Lower leg skin (tissue), 4 donors: ENCODE measurements around the gene SLC35G1. TPM values are rescaled to one million over a fixed set of nuclear protein-coding genes. Genes with fewer than 3 reads are reported as not detected.

Experiments
- DNase-seq, 2 donors: peaks; one replicate each; pipeline ENCODE4 v3.0.0-alpha.2; 2019; ENCODE audit warnings: low spot score in 2 of 2
- H3K4me3 ChIP-seq: fragments of 200-600 bp; sonication (generic); 2 replicates; pipeline ENCODE4 v1.5.1; 2017; ENCODE audit warnings: mild to moderate bottlenecking, low read depth; ENCODE audit not compliant: poor library complexity, severe bottlenecking
- POLR2A ChIP-seq, 2 donors: fragments of 450-650 bp; IDR thresholded peaks; one replicate each; pipeline ENCODE4 v1.6.1; 2016 to 2017; ENCODE audit warnings: antibody characterized with exemption in 2 of 2, mild to moderate bottlenecking in 1 of 2, moderate library complexity in 1 of 2
- WGBS, 2 donors: methylation state at CpG; one replicate each; pipeline ENCODE4 v1.1.5; 2018; 5-methylcytosine and 5-hydroxymethylcytosine counted together
- intact Hi-C: fragments of 100-400 bp; cut with DNase I; formaldehyde crosslinking; loops from one replicate; pipeline ENCODE4 v1.15.0; 2023; ENCODE audit warnings: low total_unique reads
- total RNA-seq, 4 donors: library from RNA; depleted of rRNA; stranded (reverse); fragments of >200 nt; gene quantifications; one replicate each; pipeline ENCODE4 v1.1.0, GENCODE V29; 2016
- TF ChIP-seq, protein P1 (sequence below), 3 donors: fragments of 450-650 bp; IDR thresholded peaks; one replicate each; pipeline ENCODE4 v1.5.1; 2016; ENCODE audit warnings: antibody characterized with exemption in 3 of 3, mild to moderate bottlenecking in 3 of 3, moderate library complexity in 2 of 3

The SLC35G1 gene
- total RNA-seq, 4 donors from 2014 or later: 2.6 to 6.2 (median 4.3) TPM

DNA sequence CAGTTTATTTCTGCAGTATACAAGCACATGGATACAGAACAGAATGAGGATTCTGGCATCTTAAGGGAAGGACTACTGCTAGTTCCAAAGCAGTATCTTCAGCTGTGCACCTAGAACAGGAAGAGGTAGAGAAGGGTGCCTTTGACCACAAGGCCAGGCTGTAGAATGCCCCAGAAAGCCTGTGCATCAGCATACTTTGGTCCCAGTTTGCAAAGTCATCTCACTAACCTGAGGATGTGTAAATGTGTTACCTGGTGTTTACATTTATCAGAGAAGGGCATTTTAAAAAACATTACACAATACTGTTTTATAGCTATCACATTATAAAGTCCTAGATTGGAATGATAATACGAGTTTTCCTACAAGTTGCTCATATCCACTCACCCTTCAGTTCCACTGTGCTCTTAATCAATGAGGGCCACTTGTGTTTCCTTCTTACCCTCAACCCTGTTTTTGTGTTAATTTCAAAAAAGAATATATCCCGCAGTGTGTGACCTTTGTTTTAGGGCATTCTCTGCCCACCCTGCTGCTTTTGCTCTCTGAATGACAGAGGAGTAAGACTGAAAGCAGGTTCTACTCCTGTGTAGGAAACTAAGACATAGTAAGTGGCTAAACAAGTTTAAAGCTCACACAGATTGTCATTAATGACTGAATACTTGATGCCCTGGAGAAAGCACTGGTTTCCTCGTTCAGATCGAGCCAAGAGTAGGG lies 3.4 kb downstream of the SLC35G1 start:
- TF ChIP-seq, protein P1, sequence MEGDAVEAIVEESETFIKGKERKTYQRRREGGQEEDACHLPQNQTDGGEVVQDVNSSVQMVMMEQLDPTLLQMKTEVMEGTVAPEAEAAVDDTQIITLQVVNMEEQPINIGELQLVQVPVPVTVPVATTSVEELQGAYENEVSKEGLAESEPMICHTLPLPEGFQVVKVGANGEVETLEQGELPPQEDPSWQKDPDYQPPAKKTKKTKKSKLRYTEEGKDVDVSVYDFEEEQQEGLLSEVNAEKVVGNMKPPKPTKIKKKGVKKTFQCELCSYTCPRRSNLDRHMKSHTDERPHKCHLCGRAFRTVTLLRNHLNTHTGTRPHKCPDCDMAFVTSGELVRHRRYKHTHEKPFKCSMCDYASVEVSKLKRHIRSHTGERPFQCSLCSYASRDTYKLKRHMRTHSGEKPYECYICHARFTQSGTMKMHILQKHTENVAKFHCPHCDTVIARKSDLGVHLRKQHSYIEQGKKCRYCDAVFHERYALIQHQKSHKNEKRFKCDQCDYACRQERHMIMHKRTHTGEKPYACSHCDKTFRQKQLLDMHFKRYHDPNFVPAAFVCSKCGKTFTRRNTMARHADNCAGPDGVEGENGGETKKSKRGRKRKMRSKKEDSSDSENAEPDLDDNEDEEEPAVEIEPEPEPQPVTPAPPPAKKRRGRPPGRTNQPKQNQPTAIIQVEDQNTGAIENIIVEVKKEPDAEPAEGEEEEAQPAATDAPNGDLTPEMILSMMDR (IDR thresholded peaks at IDR 0.05): no peak
- TF ChIP-seq POLR2A (IDR thresholded peaks at IDR 0.05): no peak
- intact Hi-C loops: no loop called here
- no peak overlapping the region for H3K4me3 ChIP-seq
- DNase-seq: no peak
- 57 to 67% methylated on average over 4 of the region's 4 CpGs for WGBS, 2 donors

- WGBS, 2 donors: 93 to 95% methylated on average over 2 of the region's 2 CpGs
- DNase-seq: no peak
- no peak overlapping the region for H3K4me3 ChIP-seq
- TF ChIP-seq, protein P1 (IDR thresholded peaks at IDR 0.05): no peak
- TF ChIP-seq POLR2A (IDR thresholded peaks at IDR 0.05): no peak
- intact Hi-C loops: no loop called here
These were observed 5.3 kb downstream of the SLC35G1 start for GRCh38 chr10:93899109-93899508.

- WGBS, 2 donors: 72 to 77% methylated on average over 2 of the region's 2 CpGs
- TF ChIP-seq, protein P1 (IDR thresholded peaks at IDR 0.05): no peak
- TF ChIP-seq POLR2A (IDR thresholded peaks at IDR 0.05): no peak
- DNase-seq: no peak
- intact Hi-C loops: no loop called here
- no peak overlapping the region for H3K4me3 ChIP-seq
These were observed 9.3 kb downstream of the SLC35G1 start for GRCh38 chr10:93903051-93903450.

DNA sequence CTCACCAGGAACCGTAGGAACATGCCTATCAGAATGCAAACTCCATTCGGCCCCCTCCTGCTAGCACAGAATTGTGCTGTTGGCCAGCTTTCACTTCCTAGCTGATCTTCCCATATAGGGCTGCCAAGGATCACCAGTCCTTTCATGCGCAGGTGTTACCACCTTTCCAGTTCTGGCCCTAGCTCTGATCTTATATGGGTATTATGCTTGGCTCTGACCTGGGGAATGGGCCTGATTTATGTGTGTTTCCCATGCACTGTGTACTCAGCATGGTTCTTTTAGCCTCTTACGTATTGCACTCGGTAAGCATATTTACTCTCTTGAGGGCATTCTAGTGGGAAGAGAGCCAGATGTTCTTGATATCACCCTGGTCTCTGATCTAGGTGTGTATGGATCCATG lies 11.1 kb downstream of the SLC35G1 start:
- no peak for DNase-seq
- no peak overlapping the region for H3K4me3 ChIP-seq
- 79 to 91% methylated on average over 5 of the region's 5 CpGs for WGBS, 2 donors
- intact Hi-C loops: no loop called here
- TF ChIP-seq, protein P1 (IDR thresholded peaks at IDR 0.05): no peak
- no peak for TF ChIP-seq POLR2A (IDR thresholded peaks at IDR 0.05)

DNA sequence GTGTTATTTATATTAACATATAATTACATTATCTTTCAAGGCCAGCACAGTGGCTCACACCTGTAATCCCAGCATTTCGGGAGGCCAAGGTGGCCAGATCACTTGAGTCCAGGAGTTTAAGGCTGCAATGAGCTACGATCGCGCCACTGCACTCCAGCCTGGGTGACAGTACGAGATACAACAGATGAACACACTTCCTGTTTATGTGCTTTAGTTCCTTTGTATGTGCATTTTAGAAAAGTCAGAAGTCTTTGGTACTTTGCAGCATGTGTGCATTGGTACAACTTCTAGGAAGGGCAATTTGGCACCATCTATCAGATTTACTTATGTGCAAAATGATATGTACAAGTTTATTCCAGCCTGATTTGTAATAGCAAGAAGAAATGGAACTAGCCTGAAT lies 13.3 kb downstream of the SLC35G1 start:
- WGBS, 2 donors: 86 to 91% methylated on average over 5 of the region's 5 CpGs
- intact Hi-C loops: no loop called here
- TF ChIP-seq, protein P1 (IDR thresholded peaks at IDR 0.05): no peak
- no peak for TF ChIP-seq POLR2A (IDR thresholded peaks at IDR 0.05)
- DNase-seq: no peak
- H3K4me3 ChIP-seq: no peak overlapping the region

DNA sequence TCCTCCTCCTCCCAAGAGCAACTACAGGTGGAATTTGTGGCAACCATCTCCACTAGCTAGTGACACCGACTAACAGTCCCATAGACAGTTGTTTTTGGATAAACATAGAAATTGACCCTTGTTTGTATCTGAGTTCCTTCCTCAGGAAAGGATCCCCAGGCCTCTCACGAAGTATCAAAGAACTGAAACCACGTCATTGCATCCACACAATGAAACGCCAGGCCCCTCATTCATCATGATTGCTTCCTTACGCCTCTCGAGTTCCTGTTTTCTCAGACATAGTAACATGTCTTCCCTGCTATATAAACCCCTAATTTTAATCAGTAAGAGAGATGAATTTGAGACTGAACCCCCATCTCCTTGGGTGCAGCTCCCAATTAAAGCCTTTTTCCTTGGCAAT lies 18.1 kb downstream of the SLC35G1 start:
- no peak for TF ChIP-seq POLR2A (IDR thresholded peaks at IDR 0.05)
- TF ChIP-seq, protein P1 (IDR thresholded peaks at IDR 0.05): no peak
- 60 to 64% methylated on average over 6 of the region's 6 CpGs for WGBS, 2 donors
- intact Hi-C loops: loop anchor here (10.0 kb wide), 1 partner anchor 393 kb away; no protein-coding TSS in a partner anchor

More for the DNA sequence above, 18.1 kb downstream of the SLC35G1 start:
- H3K4me3 ChIP-seq: no peak overlapping the region
- no peak for DNase-seq
